Adrenal gland (tissue), 12 donors: Measurements from ENCODE around the gene NFIC. TPM values are rescaled to one million over a fixed set of nuclear protein-coding genes. Genes with fewer than 3 reads are reported as not detected.
"Not testable (repeated sequence)": the region's sequence is repeated elsewhere in the genome, so short reads cannot be mapped to it uniquely, and the experiment has no call there.

Source experiments
- DNase-seq, 7 donors: peaks; one replicate each; pipeline ENCODE4 v3.0.0-alpha.2; 2019 to 2020
- H3K27ac ChIP-seq, 5 donors: fragments of 200-600 bp; sonication (generic) in 4 of 5; 1 replicate in 3 of 5; 2 replicates in 2 of 5; pipeline versions ENCODE4 v1.5.1 to v1.8.0; 2016 to 2020; ENCODE audit warnings: mild to moderate bottlenecking in 1 of 5
- H3K27me3 ChIP-seq: fragments of 200-600 bp; 2 replicates; pipeline ENCODE4 v1.8.0; 2021
- H3K36me3 ChIP-seq, 2 donors: fragments of 200-600 bp; replicated peaks in 1 of 2; 1 replicate in 1 of 2; 2 replicates in 1 of 2; pipeline versions ENCODE4 v1.5.1 to v1.8.0; 2018 to 2022
- H3K4me1 ChIP-seq, 2 donors: fragments of 200-600 bp; replicated peaks in 1 of 2; 1 replicate in 1 of 2; 2 replicates in 1 of 2; pipeline versions ENCODE4 v1.5.1 to v1.8.0; 2018 to 2021
- H3K4me3 ChIP-seq, 4 donors: fragments of 200-600 bp; sonication (generic) in 3 of 4; one replicate each; pipeline ENCODE4 v1.5.1; 2016 to 2018
- H3K9me3 ChIP-seq, 3 donors: fragments of 200-600 bp; sonication (generic) in 1 of 3; replicated peaks in 1 of 3; 1 replicate in 2 of 3; 2 replicates in 1 of 3; pipeline versions ENCODE4 v1.5.1 to v1.8.0; 2016 to 2021
- CTCF ChIP-seq, 6 experiments: fragments of 450-650 bp in 4 of 6; fragments of 200-600 bp in 2 of 6; sonication (generic) in 1 of 6; IDR thresholded peaks; 1 replicate in 5 of 6; 2 replicates in 1 of 6; pipeline versions ENCODE4 v1.5.1 to v1.8.0; 2016 to 2021; ENCODE audit warnings: antibody characterized with exemption in 6 of 6, mild to moderate bottlenecking in 2 of 6, moderate library complexity in 1 of 6
- POLR2A ChIP-seq, 2 donors: fragments of 450-650 bp; IDR thresholded peaks; one replicate each; pipeline ENCODE4 v1.6.1; 2017; ENCODE audit warnings: antibody characterized with exemption in 2 of 2, mild to moderate bottlenecking in 2 of 2, moderate library complexity in 1 of 2
- WGBS, 4 donors: extraction: QIAGEN DNeasy Blood & Tissue Kit in 2 of 4; methylation state at CpG; one replicate each; pipeline versions ENCODE4 v1.1.5 to v1.1.7; 2013 to 2017; 5-methylcytosine and 5-hydroxymethylcytosine counted together
- intact Hi-C, 2 donors: fragments of 100-400 bp; cut with DNase I; formaldehyde crosslinking; loops; one replicate each; pipeline versions ENCODE4 v1.14.1 to v1.15.0; 2022 to 2023
- polyA plus RNA-seq, 3 donors: library from polyadenylated mRNA; stranded (reverse); fragments of 200-250 nt in 2 of 3; fragments of 350-450 nt in 1 of 3; fragmentation: Illumina TruSeq in 1 of 3; extraction: RNeasy Lipid Tissue Mini Kit (QIAGEN cat#74804) in 1 of 3; gene quantifications; one replicate each; pipeline ENCODE4 v1.2.3, GENCODE V29; 2013 to 2014
- total RNA-seq, 9 donors: library from RNA; depleted of rRNA in 4 of 9; stranded (reverse); fragments of >200 nt in 4 of 9; fragments of 120-200 nt in 1 of 9; fragmentation: NEBNext Ultra II Directional in 1 of 9; extraction: Animal tissue kit (Norgen Biotek cat#: 25700) in 1 of 9; gene quantifications; one replicate each; pipeline versions ENCODE4 v1.1.0 to v1.2.4, GENCODE V29; 2013 to 2023
- donor health status: healthy with polysubstance abuse.
- donor health status: Bipolar disorder and iron deficiency.
- donor health status: DM: yes; HTN: yes; CAD: no.
- donor health status: DM: no; HTN: no; CAD: no.
- donor health status: DM: no; HTN: no; CAD: no.
- donor health status: DM: yes; HTN: yes; CAD: no.

Gene NFIC
- total and polyA plus RNA-seq, 12 donors: 3.5 to 329 (median 171) TPM

- Histone ChIP-seq H3K36me3 (peaks cover 0 to 11% of the 10 kb centered on the region in 2 donors), H3K27ac (peak within 1 kb of the TSS in 4 of 5 donors; percentile 76 to 97 (median 92)), H3K27me3 (no peaks in the 10 kb centered on the region), H3K4me1 (peaks cover 27 to 41% of the 10 kb centered on the region in 2 donors), H3K9me3 (no peaks in the 10 kb centered on the region), H3K4me3 (peak within 1 kb of the TSS; percentile 54 to 99 (median 66))
- TF ChIP-seq POLR2A (IDR thresholded peaks at IDR 0.05): peak in 1 of 2 donors; percentile 91
- no peak for TF ChIP-seq CTCF (IDR thresholded peaks at IDR 0.05)
- WGBS, 4 donors: 1 to 6% (median 2%) methylated on average over 21 to 78 of the region's 79 CpGs
- intact Hi-C loops: no loop called here
- peak; percentile 98 to 100 (median 99) for DNase-seq
Measured at GRCh38 chr19:3505598-3506383, 139.4 kb downstream of the NFIC start, which contains the start of gene FZR1. FZR1 (plus strand) TSS chr19:3506311; CDS start chr19:3522990, 16,679 bp downstream.

GRCh38 chr19:3506384-3507340 is 140.3 kb downstream of the NFIC start:
- WGBS, 4 donors: 0 to 1% (median 1%) methylated on average over 22 to 69 of the region's 69 CpGs
- H3K4me3 ChIP-seq: peak overlapping the region; percentile 18 to 99 (median 38)
- H3K4me1 ChIP-seq: peaks cover 34 to 40% of the 10 kb centered on the region in 2 donors
- H3K9me3 ChIP-seq: no peaks in the 10 kb centered on the region
- H3K27me3 ChIP-seq: no peaks in the 10 kb centered on the region
- peak; percentile 41 to 80 (median 58) for DNase-seq
- intact Hi-C loops: no loop called here
- H3K36me3 ChIP-seq: peaks cover 0 to 14% of the 10 kb centered on the region in 2 donors
- peak overlapping the region in 4 of 5 donors; percentile 72 to 97 (median 92) for H3K27ac ChIP-seq
- TF ChIP-seq CTCF (IDR thresholded peaks at IDR 0.05) (no peak), POLR2A (IDR thresholded peaks at IDR 0.05) (peak; percentile 15 to 72)

GRCh38 chr19:3507371-3508120 is 141.2 kb downstream of the NFIC start:
- H3K9me3 ChIP-seq: no peaks in the 10 kb centered on the region
- peaks cover 42 to 46% of the 10 kb centered on the region in 2 donors for H3K4me1 ChIP-seq
- no peaks in the 10 kb centered on the region for H3K27me3 ChIP-seq
- peak in 6 of 7 donors; percentile 45 to 77 (median 60) for DNase-seq
- H3K27ac ChIP-seq: peak overlapping the region in 4 of 5 donors; percentile 15 to 97 (median 92)
- WGBS, 4 donors: 22 to 34% (median 27%) methylated on average over 21 to 31 of the region's 31 CpGs
- intact Hi-C loops: no loop called here
- peaks cover 0 to 14% of the 10 kb centered on the region in 2 donors for H3K36me3 ChIP-seq
- no peak for TF ChIP-seq CTCF (IDR thresholded peaks at IDR 0.05)
- no peak for TF ChIP-seq POLR2A (IDR thresholded peaks at IDR 0.05)
- peak overlapping the region in 2 of 4 donors; percentile 50 to 99 for H3K4me3 ChIP-seq

GRCh38 chr19:3508121-3508661 is 141.8 kb downstream of the NFIC start:
- WGBS, 4 donors: 93 to 95% (median 93%) methylated on average over 17 to 18 of the region's 18 CpGs
- Histone ChIP-seq H3K4me1 (peaks cover 47 to 49% of the 10 kb centered on the region in 2 donors), H3K27ac (peak overlapping the region in 3 of 5 donors; percentile 62 to 97 (median 91)), H3K36me3 (peaks cover 0 to 14% of the 10 kb centered on the region in 2 donors)
- H3K9me3 ChIP-seq, H3K27me3 ChIP-seq, DNase-seq, intact Hi-C loops, H3K4me3 ChIP-seq: not testable (repeated sequence)
